K562 (cell line): ENCODE results near the gene MYO3B.

Experiments used
- CTCF ChIP-seq, 3 experiments: IDR thresholded peaks in 2 of 3; conservative IDR thresholded peaks in 1 of 3; 2 replicates each; pipeline ENCODE4 v1.5.1; 2011 to 2012; ENCODE audit warnings: low read length in 3 of 3, mild to moderate bottlenecking in 3 of 3, control low read depth in 2 of 3, improper control_type of control experiment in 1 of 3, inconsistent platforms in 1 of 3, low read depth in 1 of 3, mixed read lengths in 1 of 3, moderate library complexity in 1 of 3; ENCODE audit not compliant: insufficient read depth in 2 of 3
- PCBP1 ChIP-seq: fragments of 200-400 bp; formaldehyde crosslinking; IDR thresholded peaks from 2 replicates; pipeline ENCODE4 v1.6.1; 2018; ENCODE audit warnings: mild to moderate bottlenecking, low read depth, low read length; ENCODE audit not compliant: poor library complexity, severe bottlenecking

GRCh38 chr2:170680172-170680941 lies 502.4 kb downstream of the MYO3B start:
- TF ChIP-seq PCBP1 (no peak), CTCF (IDR thresholded peaks at IDR 0.05 in 2 of 3, conservative IDR thresholded peaks at IDR 0.05 in 1 of 3; ENCODE audit: insufficient read depth in 2 of 3, low read depth in 1 of 3, low read length in 3 of 3) (no peak)
